Endothelial cell of umbilical vein (primary cell): ENCODE results near the gene CCDC88B. TPM values are rescaled to one million over a fixed set of nuclear protein-coding genes. Genes with fewer than 3 reads are reported as not detected.

Experiments
- BruUV-seq: library from RNA; stranded (reverse); fragments of 400-500 nt; replicated peaks from 2 replicates; lab custom pipeline; 2021; lab: Mats Ljungman, UMichigan
- CTCF ChIA-PET: fragments of 300-600, 350-600 bp; sonication (Branson Sonifier 250); formaldehyde crosslinking; loops from one replicate; lab custom pipeline; 2021; ENCODE audit warnings: antibody characterized with exemption, inconsistent platforms; lab: Charles Lee
- POLR2A ChIA-PET: fragments of 300-600, 350-600 bp; sonication (Branson Sonifier 250); formaldehyde crosslinking; loops from one replicate; lab custom pipeline; 2021; ENCODE audit warnings: antibody characterized with exemption, inconsistent platforms; lab: Charles Lee
- DNase-seq: peaks from one replicate; pipeline ENCODE4 v3.0.0-alpha.2; 2011; ENCODE audit warnings: low read depth, low spot score
- FAIRE-seq: peaks from 2 replicates; lab custom pipeline; 2011; peaks lifted over from hg19 to GRCh38; lab: Jason Lieb, UNC
- H2AFZ ChIP-seq: 2 replicates; pipeline ENCODE4 v1.6.0; 2012; ENCODE audit warnings: low read depth, low read length, control low read depth, inconsistent platforms
- H3K27ac ChIP-seq: 2 replicates; pipeline ENCODE4 v1.5.1; 2011; ENCODE audit warnings: low read depth, mild to moderate bottlenecking, control low read depth, low read length, moderate library complexity; ENCODE audit not compliant: insufficient read depth
- H3K27me3 ChIP-seq, 2 experiments: 2 replicates each; pipeline versions ENCODE4 v1.6.0 to v1.6.1; 2011; ENCODE audit warnings: low read length in 2 of 2, mixed read lengths in 1 of 2; ENCODE audit not compliant: control insufficient read depth in 2 of 2, insufficient read depth in 2 of 2
- H3K36me3 ChIP-seq, 2 experiments: 2 replicates in 1 of 2; 3 replicates in 1 of 2; pipeline ENCODE4 v1.5.1; 2011; ENCODE audit warnings: low read length in 2 of 2, mild to moderate bottlenecking in 1 of 2, moderate library complexity in 1 of 2; ENCODE audit not compliant: control insufficient read depth in 2 of 2, insufficient read depth in 2 of 2; ENCODE audit errors: extremely low read depth in 1 of 2
- H3K4me1 ChIP-seq: 3 replicates; pipeline ENCODE4 v1.5.1; 2011; ENCODE audit warnings: mild to moderate bottlenecking, low read length; ENCODE audit not compliant: control insufficient read depth, insufficient read depth; ENCODE audit errors: extremely low read depth
- H3K4me2 ChIP-seq: 2 replicates; pipeline ENCODE4 v1.6.1; 2011; ENCODE audit warnings: low read length, control low read depth, mixed read lengths; ENCODE audit not compliant: insufficient read depth
- H3K4me3 ChIP-seq, 3 experiments: fragments of 200-600 bp in 1 of 3; sonication (generic), shearing (Covaris generic) in 1 of 3; replicated peaks in 1 of 3; 2 replicates each; pipeline ENCODE4 v1.5.1; 2011 to 2016; ENCODE audit warnings: control low read depth in 3 of 3, low read length in 3 of 3, mild to moderate bottlenecking in 2 of 3, inconsistent platforms in 1 of 3, low read depth in 1 of 3, moderate library complexity in 1 of 3; ENCODE audit not compliant: insufficient read depth in 1 of 3
- H3K79me2 ChIP-seq: 2 replicates; pipeline ENCODE4 v1.6.0; 2012; ENCODE audit warnings: low read length, inconsistent platforms; ENCODE audit not compliant: control insufficient read depth, insufficient read depth
- H3K9ac ChIP-seq: replicated peaks from 2 replicates; pipeline ENCODE3; 2011; ENCODE audit warnings: low read length, control low read depth; ENCODE audit not compliant: insufficient read depth; ENCODE audit errors: extremely low read depth
- H3K9me1 ChIP-seq: replicated peaks from 3 replicates; pipeline ENCODE4 v1.6.0; 2011; ENCODE audit warnings: mild to moderate bottlenecking, low read length; ENCODE audit not compliant: control insufficient read depth, insufficient read depth; ENCODE audit errors: extremely low read depth
- H3K9me3 ChIP-seq: replicated peaks from 2 replicates; pipeline ENCODE4 v1.5.1; 2012; ENCODE audit warnings: low read length, inconsistent platforms; ENCODE audit not compliant: control insufficient read depth, insufficient read depth
- H4K20me1 ChIP-seq: replicated peaks from 2 replicates; pipeline ENCODE3; 2011; ENCODE audit warnings: mild to moderate bottlenecking, low read length; ENCODE audit not compliant: control insufficient read depth, insufficient read depth; ENCODE audit errors: extremely low read depth
- EZH2 ChIP-seq: IDR thresholded peaks from 2 replicates; pipeline ENCODE4 v1.6.1; 2012; ENCODE audit warnings: borderline replicate concordance, low read depth, mild to moderate bottlenecking, moderate library complexity, low read length, inconsistent platforms; ENCODE audit not compliant: severe bottlenecking
- FOS ChIP-seq: IDR thresholded peaks from 2 replicates; pipeline ENCODE4 v1.6.1; 2011; ENCODE audit warnings: mild to moderate bottlenecking, low read length, moderate library complexity, borderline replicate concordance; ENCODE audit not compliant: insufficient read depth
- GATA2 ChIP-seq: IDR thresholded peaks from 2 replicates; pipeline ENCODE4 v1.7.0; 2011; ENCODE audit warnings: low read depth, mild to moderate bottlenecking, moderate library complexity, mixed read lengths, low read length; ENCODE audit not compliant: insufficient read length, insufficient read depth
- JUN ChIP-seq: IDR thresholded peaks from 2 replicates; pipeline ENCODE4 v1.6.1; 2011; ENCODE audit warnings: borderline replicate concordance, low read depth; ENCODE audit not compliant: insufficient read length, insufficient read depth
- MAX ChIP-seq: IDR thresholded peaks from 2 replicates; pipeline ENCODE4 v1.6.1; 2011; ENCODE audit not compliant: insufficient read depth, insufficient read length
- MYC ChIP-seq: IDR thresholded peaks from one replicate; pipeline ENCODE4 v1.6.1; 2011; ENCODE audit warnings: mild to moderate bottlenecking, low read depth, low read length
- POLR2A ChIP-seq: IDR thresholded peaks from 2 replicates; pipeline ENCODE4 v1.6.1; 2012; ENCODE audit warnings: low read depth, mild to moderate bottlenecking, control low read depth, low read length
- POLR2AphosphoS5 ChIP-seq: IDR thresholded peaks from 2 replicates; pipeline ENCODE4 v1.6.1; 2012; ENCODE audit warnings: low read depth, mild to moderate bottlenecking, control low read depth, low read length, moderate library complexity; ENCODE audit not compliant: insufficient read depth
- dilution Hi-C: fragments of 300-500 bp; cut with MboI; formaldehyde crosslinking; loops from one replicate; pipeline ENCODE4 v1.15.0; 2019; ENCODE audit warnings: low sequenced_read_pairs; ENCODE audit not compliant: extremely low pct_ligation_motif_present
- intact Hi-C: fragments of 100-400 bp; cut with micrococcal nuclease; formaldehyde crosslinking; loops from one replicate; pipeline ENCODE4 v1.10.0; 2022
- polyA plus RNA-seq, 4 experiments: library from polyadenylated mRNA; depleted of rRNA in 3 of 4; stranded (reverse) in 3 of 4; unstranded in 1 of 4; fragments of >200 nt; gene quantifications; 2 replicates each; pipeline versions ENCODE4 v1.2.1 to v1.2.3, GENCODE V29; 2011 to 2012; ENCODE audit warnings: missing spikeins in 1 of 4
- total RNA-seq: library from RNA; stranded (reverse); gene quantifications from 2 replicates; pipeline ENCODE4 v1.2.3, GENCODE V29; 2021
- TF ChIP-seq, protein P1 (sequence below), 2 donors: IDR thresholded peaks; 1 replicate in 1 of 2; 2 replicates in 1 of 2; pipeline ENCODE4 v1.5.1; 2011; ENCODE audit warnings: low read length in 2 of 2, mild to moderate bottlenecking in 2 of 2, moderate library complexity in 2 of 2, control low read depth in 1 of 2, inconsistent platforms in 1 of 2, low read depth in 1 of 2; ENCODE audit not compliant: insufficient read depth in 1 of 2; ENCODE audit errors: extremely low read depth in 1 of 2

The CCDC88B gene
- total and polyA plus RNA-seq, 2 donors (not counting 3 experiments of a cell fraction or from before 2014, with no cell fraction given), result 1.8 to 2.7 TPM

DNA sequence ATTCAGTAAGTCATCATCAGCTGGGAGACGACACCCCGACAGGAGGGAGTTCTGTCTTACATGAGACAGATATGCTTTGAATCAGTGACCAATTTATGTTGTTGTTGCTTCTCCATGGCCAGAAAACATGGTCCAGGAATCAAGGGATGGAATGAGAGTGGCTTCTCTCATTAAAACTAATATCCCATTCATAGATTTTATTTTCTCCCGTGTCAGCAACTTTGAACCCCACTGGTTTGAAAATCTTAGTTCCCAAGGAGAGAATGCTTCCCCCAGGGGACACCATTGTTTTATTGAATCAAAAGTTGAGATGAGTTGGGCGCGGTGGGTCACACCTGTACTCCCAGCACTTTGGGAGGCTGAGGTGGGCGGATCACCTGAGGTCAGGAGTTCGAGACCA lies 61.8 kb downstream of the CCDC88B start:
- H3K27me3 ChIP-seq, result peaks cover 2% of the 10 kb centered on the region in 2 experiments
- POLR2A ChIA-PET, result no interaction called here
- TF ChIP-seq MAX (no peak), FOS (no peak), GATA2 (no peak)
- no peak for DNase-seq
- H3K9me1 ChIP-seq, result no peaks in the 10 kb centered on the region
- CTCF ChIA-PET, result no interaction called here
- no peaks in the 10 kb centered on the region for H3K4me1 ChIP-seq
- dilution Hi-C loops (no loop called here), intact Hi-C loops (no loop called here)
- BruUV-seq, result no TSS peak
- no peak overlapping the region for H2AFZ ChIP-seq
- H3K36me3 ChIP-seq, result no peaks in the 10 kb centered on the region
- no peaks in the 10 kb centered on the region for H3K79me2 ChIP-seq
- no peak overlapping the region for H3K4me2 ChIP-seq
- no peaks in the 10 kb centered on the region for H3K9me3 ChIP-seq
- no peaks in the 10 kb centered on the region for H4K20me1 ChIP-seq
- H3K4me3 ChIP-seq, result no peak overlapping the region
- no peak overlapping the region for H3K9ac ChIP-seq
- no peak for FAIRE-seq
- H3K27ac ChIP-seq, result no peak overlapping the region

DNA sequence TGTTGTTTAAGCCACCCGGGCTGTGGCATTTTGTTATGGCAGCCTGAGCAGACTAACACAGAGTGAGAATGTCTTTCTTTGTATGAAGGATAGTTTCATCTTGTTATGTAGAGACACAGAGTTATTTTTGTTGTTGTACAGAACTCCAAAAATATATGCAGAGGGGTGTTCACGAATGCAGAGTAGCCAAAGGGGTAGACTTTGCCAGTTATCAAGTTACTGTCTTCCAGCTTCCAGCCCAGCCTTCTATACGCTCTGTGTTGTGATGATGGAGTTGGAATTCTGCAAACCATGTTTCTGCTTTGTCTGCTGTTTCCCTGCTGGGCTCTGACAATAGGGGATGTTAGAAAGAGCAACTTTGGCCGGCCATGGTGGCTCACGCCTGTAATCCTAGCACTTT lies 63.1 kb downstream of the CCDC88B start:
- Histone ChIP-seq H3K27ac (no peak overlapping the region), H3K9me3 (no peaks in the 10 kb centered on the region), H3K4me1 (no peaks in the 10 kb centered on the region), H3K4me3 (no peak overlapping the region), H2AFZ (no peak overlapping the region), H3K9me1 (no peaks in the 10 kb centered on the region), H3K9ac (no peak overlapping the region), H3K27me3 (peaks cover 2% of the 10 kb centered on the region in 2 experiments), H3K79me2 (no peaks in the 10 kb centered on the region), H4K20me1 (no peaks in the 10 kb centered on the region), H3K4me2 (no peak overlapping the region), H3K36me3 (no peaks in the 10 kb centered on the region)
- intact Hi-C loops, result no loop called here
- ChIA-PET POLR2A (no interaction called here), CTCF (no interaction called here)
- TF ChIP-seq GATA2 (no peak), FOS (no peak), POLR2A (no peak), MYC (no peak), POLR2AphosphoS5 (no peak), JUN (no peak), EZH2 (no peak), MAX (no peak)
- TF ChIP-seq, protein P1, sequence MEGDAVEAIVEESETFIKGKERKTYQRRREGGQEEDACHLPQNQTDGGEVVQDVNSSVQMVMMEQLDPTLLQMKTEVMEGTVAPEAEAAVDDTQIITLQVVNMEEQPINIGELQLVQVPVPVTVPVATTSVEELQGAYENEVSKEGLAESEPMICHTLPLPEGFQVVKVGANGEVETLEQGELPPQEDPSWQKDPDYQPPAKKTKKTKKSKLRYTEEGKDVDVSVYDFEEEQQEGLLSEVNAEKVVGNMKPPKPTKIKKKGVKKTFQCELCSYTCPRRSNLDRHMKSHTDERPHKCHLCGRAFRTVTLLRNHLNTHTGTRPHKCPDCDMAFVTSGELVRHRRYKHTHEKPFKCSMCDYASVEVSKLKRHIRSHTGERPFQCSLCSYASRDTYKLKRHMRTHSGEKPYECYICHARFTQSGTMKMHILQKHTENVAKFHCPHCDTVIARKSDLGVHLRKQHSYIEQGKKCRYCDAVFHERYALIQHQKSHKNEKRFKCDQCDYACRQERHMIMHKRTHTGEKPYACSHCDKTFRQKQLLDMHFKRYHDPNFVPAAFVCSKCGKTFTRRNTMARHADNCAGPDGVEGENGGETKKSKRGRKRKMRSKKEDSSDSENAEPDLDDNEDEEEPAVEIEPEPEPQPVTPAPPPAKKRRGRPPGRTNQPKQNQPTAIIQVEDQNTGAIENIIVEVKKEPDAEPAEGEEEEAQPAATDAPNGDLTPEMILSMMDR (IDR thresholded peaks at IDR 0.05; ENCODE audit: extremely low read depth in 1 of 2, insufficient read depth in 1 of 2, low read depth in 1 of 2, low read length in 2 of 2), result no peak
- DNase-seq (no peak), FAIRE-seq (no peak)
- dilution Hi-C loops, result no loop called here
- no TSS peak for BruUV-seq
